NCI-H510A (cell line): Measurements from ENCODE around the gene NCOR2.

Source experiments
- DNase-seq: peaks from one replicate; lab custom pipeline; 2025; lab: John Stamatoyannopoulos, UW

NCOR2 gene

GRCh38 chr12:124544311-124544970 is 23.0 kb downstream of the NCOR2 start:
- DNase-seq = no peak

DNA sequence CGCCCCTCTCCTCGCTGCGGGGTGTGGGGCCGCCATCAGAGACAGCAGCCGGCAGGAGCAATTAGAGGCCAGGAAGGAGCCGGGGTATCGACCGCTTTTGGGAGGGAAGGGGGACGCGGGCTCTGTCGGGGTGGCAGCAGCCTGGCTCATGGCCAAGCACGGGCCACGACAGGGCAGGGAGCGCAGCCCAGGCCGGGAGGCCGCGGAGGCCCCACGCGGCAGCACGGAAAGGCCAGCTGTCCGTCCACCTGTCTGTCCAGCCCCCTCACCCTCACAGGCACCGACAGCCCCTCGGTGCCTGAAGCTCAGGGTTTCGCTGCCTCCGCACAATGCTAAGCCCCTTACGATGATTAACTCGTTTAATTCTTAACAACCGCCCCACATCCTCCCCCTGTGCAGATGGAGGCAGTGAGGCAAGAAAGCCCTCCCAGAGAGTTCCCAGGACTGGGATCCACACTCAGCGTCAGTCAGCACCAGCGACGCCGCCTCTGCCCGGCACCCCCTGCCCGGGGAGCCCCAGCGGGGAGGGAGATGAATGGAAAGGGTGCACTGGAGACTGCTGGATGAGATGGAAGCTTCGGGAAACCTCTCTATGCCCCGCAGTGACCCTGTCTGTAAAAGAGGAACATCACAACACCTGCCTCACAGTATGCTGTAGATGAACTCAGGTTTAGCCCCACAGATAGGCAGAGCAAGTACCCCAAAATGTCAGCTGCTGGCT is 23.7 kb downstream of the NCOR2 start:
- no peak for DNase-seq

DNA sequence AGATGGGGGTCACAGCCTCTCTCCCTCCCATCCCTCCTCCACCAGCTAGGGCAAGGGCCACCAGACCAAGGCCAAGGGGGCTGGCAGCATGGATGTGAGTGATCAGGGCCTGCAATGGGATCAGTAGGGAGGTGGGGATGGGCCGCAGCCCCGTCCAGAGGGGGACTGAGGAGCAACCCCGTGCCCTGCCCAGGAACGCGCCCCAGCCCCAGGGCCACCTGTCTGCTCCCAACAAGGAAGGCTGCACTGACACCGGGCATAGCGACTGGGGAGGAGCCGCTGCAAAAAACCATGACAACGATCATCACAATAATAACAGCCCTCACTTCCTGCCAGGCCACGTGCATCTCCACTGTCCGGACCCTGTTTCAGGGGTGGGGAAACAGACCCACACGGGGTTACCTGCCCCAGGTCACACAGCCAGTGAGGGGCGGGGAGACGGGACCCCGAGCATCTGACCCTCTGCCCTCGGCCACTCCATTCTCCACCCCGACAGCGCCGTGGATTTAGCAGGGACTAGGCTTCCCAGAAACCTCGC is 24.3 kb downstream of the NCOR2 start:
- DNase-seq = peak; percentile 25

DNA sequence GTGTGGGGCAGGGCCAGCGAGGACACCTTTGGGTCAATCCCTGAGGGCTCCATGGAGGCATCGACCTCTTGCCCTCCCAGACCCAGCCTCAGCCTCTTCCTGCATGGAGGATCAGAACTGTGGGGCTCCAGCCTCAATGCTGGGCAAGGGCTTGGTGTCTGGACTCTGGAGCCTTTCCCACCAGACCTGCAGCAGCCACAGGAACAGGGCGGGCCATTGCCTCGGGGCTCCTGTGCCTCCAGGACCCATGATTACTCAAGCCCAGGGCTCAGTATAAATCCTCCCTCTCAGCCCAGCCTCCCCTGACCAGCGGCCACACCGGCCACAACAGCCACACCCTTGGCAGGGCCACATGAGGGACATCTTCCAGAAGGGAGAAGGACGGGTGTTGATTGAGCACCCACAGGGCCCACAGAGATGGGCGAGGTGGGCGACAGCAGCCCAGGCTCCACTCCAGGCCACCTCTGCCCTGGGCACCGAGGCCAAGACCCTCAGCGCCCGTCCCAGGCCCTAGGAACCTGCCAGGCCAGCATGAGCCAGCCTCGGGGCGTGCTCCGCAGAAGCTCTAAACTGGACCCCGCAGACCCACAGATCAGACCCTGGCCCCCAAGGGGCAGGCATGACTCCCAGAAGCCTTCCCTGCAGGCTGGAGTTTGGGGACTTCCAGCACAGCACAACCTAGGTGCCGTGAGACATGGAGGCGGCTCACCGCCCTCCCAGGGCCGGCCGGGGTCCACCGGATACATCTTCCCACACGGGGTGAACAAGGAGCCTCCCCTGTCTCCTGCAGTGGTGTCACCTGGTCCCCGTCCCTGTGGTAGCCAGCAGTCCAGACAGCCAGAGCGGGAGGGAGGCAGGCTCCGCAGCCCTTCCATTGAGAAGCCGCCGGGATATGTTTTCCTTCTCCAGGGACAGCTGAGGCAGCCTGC is 25.1 kb downstream of the NCOR2 start:
- DNase-seq = no peak

DNA sequence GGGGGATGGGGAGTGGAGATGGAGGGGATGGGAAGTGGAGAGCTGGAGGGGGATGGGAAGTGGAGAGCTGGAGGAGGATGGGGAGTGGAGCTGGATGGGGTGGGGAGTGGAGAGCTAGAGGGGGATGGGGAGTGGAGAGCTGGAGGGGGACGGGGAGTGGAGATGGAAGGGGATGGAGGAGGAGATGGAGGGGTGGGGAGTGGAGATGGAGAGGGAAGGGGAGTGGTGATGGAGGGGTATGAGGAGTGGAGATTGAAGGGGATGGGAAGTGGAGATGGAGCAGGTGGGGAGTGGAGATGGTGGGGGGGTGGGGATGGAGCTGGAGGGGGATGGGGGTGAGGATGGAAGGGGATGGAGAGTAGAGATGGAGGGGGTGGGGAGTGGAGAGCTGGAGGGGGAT is 26.1 kb downstream of the NCOR2 start:
- DNase-seq = no peak

DNA sequence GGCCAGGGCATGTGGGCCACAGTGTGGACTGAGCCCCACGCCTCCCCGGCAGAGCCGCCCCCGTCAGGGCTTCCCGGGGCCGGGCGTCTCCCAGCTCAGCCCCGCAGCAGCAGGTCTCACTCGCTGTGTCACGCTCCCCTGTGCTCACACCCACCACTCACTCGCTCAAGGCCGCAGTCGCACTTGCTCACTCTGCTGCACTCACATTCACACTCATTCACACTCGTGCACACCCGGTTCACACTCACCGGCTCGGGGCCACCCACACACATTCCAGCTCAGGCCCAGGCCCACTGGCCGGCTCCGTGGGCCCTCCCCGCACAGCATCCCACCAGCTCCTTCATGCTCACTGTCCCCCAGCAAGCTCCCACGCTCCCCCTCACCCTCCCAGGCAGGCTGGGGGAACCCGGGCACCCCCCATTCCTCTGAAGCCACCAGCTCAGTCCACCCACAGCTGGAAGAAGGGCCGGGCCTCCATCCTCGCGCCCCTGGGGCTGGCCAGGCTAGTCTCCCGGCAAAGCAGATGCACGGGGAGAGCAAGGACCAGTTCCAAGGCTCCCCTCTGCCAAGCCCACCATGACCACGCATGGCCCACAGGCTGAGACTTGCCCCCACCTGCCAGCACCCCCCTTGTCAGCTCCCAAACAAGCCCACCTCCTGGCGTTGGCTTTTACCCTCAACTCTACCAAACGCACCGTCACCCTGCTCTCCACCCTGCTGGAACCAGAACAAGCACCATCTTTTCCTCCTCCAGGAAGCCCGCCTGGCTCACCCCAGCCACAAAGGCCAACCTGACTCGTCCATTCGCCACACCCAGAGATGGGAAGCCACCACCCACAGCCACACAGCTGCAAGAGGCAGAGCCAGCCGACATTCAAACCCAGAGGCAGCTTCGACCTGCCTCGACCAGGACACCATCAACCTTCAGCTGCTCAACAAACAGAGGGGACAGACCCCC is 28.0 kb downstream of the NCOR2 start:
- DNase-seq = no peak

DNA sequence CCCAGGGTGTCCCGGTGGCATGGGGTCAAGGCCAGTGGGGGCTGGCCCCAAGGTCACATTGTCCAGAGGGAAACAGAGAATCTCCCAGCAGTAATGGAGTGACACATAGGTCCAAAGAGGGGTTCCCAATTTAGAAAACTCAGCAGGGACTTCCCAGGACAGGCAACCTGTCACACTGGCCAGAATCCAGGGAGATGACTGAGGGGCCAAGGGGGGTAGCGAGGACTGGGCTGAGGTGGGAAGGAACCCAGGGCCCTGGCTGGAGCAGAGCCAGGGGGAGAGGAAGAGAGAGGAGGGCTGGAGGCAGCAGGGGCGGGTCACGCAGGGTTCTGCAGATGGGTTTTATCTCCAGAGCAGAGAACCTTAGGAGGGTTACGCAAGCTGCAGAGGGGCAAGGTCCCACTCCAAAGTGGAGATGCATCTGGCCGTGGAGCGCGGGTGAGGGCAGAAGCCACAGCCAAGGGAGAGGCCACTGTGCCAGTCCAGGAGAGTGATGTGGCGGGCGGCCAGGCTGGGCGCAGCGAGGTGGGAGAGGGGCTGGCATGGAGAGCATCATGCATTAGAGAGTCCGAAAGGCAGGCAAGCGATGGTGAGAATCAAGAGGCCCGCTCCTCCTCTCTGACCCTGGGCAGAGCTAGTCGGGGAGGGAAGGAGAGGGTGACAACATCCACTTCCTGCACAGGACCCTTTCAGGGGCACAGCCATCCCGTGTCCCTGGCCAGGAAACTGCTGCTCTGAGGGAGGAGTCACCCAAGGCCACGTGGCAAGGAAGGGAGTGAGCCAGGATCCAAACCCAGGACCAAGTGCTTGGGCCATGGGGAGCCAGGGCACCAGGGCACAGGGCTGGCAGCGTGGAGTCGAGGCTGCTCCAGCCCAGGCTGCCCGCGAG is 29.0 kb downstream of the NCOR2 start:
- DNase-seq = no peak

DNA sequence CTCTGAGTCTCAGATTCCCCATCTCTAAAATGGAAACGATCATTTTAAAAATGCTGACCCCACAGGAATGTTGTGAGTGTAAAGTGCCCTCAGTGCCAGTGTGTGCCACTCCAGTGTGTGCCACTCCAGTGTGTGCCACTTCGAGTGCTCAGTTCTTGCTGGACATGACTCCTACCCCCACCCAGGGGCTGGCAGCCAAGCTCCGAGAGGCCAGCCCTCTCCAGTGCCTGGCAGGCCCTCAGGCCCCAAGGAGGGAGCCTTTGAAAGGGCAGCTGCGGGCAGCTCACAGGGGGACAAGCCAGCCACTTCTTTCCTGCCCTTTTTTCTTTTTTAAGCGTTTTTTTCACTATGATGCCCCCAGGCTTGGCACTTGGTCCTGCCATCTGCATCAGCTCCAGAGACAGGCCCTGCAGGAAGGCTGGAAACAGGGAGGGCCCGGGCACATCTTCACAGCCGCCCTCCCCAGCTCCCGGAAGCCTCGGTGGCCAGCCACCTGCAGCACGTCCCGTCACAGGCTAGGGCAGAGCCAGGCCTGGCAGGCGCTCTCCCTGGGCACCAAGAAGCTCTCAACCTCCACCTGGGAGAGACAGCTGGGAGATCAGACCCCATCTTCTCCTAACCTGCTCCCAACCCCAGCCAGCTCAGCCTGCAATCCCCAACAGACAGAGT is 29.8 kb downstream of the NCOR2 start:
- DNase-seq = no peak

GRCh38 chr12:124536641-124537040 is 30.8 kb downstream of the NCOR2 start:
- no peak for DNase-seq

GRCh38 chr12:124534776-124535740 is 32.4 kb downstream of the NCOR2 start:
- no peak for DNase-seq

- no peak for DNase-seq
Measured at GRCh38 chr12:124533456-124533855, 34.0 kb downstream of the NCOR2 start.

GRCh38 chr12:124532967-124533366 is 34.4 kb downstream of the NCOR2 start:
- DNase-seq = no peak

DNA sequence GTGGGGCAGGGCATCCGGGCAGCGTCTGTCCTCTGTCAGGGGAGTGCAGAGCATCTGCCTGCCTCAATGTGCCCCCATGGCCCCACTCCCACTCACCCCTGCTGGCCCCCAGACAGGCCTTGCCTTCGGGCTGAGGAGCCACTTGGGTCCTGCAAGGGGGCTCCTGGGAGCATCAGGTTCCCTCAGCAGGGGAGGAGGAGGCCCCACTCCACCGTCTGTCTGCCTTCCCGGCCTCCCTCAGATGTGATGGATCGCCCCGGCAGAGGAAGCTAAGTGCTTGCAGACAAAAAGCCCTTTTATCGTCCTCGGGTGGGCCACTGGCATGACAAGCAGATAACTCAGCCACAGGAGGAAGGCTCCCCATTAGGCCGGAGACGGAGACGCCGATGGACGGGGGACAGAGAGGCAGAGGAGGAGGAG is 35.1 kb downstream of the NCOR2 start:
- no peak for DNase-seq

DNA sequence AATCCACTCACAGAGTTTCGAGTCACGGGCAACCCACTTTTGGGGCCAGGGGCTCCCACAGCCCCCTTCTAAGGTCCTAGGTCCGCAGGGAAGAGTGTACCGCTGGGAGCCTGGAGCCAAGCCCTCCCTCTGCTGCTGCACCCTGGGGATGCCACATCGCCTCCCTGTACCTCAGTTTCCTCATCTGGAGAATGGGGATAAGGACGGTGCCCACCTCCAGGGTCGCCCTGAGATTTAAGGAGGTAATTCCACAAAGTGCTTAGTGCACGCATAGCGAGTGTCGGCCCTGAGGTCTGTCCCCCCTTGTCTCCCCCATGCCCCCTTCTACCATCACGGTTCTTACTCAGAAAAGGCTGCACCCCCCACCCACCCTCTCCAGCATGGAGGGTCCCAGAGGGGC is 35.5 kb downstream of the NCOR2 start:
- no peak for DNase-seq

DNA sequence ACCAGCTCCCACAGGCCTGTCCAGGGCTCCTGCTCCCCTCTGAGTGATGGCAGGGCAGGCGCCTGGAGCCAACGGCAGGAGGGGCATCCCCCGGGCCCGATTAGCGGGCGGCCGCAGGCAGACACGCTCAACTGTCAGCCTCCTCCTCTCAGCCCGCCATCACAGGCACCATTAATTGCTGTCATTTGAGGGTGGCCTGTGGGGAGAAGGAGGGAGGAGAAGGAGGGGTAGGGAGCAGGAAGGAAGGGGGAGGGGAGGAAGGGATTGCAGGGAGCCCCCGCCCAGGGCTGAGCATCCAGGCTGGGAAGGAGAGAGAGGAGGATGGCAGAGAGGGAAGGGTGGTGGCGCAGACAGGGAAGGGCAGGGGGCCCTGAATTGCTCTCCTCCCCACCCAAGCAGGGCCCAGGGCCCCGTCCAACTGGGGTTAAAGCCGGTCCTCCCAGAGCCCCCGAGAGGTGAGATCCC is 36.1 kb downstream of the NCOR2 start:
- peak; percentile 58 for DNase-seq

- DNase-seq = no peak
Measured at GRCh38 chr12:124530637-124531263, 36.7 kb downstream of the NCOR2 start.

DNA sequence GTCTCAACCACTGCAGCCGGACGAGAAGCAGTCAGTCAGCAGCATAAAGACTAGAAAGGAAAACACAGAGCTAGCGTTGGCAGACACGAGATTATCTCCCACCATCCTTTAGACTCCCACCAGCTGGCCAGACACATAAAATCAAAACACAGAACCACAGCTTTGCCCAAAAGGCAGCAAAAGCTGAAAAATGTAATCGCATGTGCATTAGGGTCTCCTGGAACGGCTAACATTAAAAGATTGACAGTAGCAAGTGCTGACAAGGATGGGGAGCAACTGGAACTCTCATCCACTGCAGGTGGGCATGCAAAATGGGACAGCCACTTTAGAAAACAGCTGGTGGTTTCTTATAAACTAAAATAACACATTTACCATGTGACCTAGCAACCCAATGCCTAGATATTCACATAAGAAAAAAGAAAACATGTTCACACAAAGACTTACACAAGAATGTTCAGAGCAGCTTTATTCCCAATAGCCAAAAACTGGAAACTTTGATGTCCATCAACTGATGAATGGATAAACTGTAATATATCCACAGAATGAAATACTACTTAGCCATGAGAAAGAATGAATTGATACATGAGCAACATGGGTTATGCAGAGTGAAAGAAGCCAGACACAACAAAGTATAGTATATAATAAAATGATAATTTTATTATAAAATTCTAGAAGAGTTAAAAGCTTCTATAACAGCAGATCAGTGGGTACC is 37.7 kb downstream of the NCOR2 start:
- DNase-seq = no peak
